PC-3 (cell line): ENCODE data around the gene TRUB1.

Experiments
- EZH2 ChIP-seq: fragments of 300-600 bp; sonication (generic); IDR thresholded peaks from one replicate; pipeline ENCODE4 v1.6.1; 2017; ENCODE audit warnings: antibody characterized with exemption, mild to moderate bottlenecking, low read length; ENCODE audit not compliant: unreplicated experiment
- EZH2phosphoT487 ChIP-seq: fragments of 300-600 bp; sonication (generic); IDR thresholded peaks from 2 replicates; pipeline ENCODE4 v1.6.1; 2018; ENCODE audit warnings: mild to moderate bottlenecking, antibody characterized with exemption, low read length, borderline replicate concordance
- TF ChIP-seq, protein P1 (sequence below): fragments of 300-600 bp; sonication (generic); conservative IDR thresholded peaks from 2 replicates; pipeline ENCODE4 v1.5.1; 2017; ENCODE audit warnings: antibody characterized with exemption, low read depth, mild to moderate bottlenecking, low read length

DNA sequence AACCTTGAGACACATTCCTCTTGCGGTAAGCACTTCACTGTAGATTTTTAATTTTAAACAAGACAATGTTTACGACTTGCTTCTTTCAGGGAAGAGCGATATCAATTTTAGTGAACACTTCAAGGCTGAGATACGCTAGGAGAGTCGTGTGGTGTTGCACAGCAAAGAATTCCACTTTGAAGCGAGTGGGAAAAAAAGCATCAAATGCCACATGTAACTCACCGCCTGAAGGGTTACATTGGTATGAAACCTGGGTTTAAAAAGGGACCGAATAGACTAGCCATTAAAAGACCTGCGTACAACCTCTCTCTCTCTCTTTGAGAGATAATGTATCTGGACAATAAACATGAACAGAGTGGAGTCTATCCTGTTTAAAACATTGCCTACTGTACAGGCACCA lies 86.4 kb downstream of the TRUB1 start:
- TF ChIP-seq, protein P1, sequence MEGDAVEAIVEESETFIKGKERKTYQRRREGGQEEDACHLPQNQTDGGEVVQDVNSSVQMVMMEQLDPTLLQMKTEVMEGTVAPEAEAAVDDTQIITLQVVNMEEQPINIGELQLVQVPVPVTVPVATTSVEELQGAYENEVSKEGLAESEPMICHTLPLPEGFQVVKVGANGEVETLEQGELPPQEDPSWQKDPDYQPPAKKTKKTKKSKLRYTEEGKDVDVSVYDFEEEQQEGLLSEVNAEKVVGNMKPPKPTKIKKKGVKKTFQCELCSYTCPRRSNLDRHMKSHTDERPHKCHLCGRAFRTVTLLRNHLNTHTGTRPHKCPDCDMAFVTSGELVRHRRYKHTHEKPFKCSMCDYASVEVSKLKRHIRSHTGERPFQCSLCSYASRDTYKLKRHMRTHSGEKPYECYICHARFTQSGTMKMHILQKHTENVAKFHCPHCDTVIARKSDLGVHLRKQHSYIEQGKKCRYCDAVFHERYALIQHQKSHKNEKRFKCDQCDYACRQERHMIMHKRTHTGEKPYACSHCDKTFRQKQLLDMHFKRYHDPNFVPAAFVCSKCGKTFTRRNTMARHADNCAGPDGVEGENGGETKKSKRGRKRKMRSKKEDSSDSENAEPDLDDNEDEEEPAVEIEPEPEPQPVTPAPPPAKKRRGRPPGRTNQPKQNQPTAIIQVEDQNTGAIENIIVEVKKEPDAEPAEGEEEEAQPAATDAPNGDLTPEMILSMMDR: no peak
- no peak for TF ChIP-seq EZH2
- TF ChIP-seq EZH2phosphoT487: no peak
